Measurements from ENCODE around the gene HES4.

GRCh38 chr1:1042835-1043234 is 42.9 kb upstream of the HES4 start:
- TF ChIP-seq CTCF (conservative IDR thresholded peaks at IDR 0.05; ENCODE audit: low read depth, low read length) (no peak), EZH2 (IDR thresholded peaks at IDR 0.05; ENCODE audit: borderline replicate concordance, low read depth, low read length, poor library complexity, severe bottlenecking) (no peak)

Data from A673 (cell line).